Hepatocyte (in vitro differentiated cells): Measurements from ENCODE around the gene SGMS1.

Experiments used
- CTCF ChIP-seq: fragments of 200-600 bp; sonication (generic); IDR thresholded peaks from 2 replicates; pipeline ENCODE4 v1.5.1; 2016; ENCODE audit warnings: antibody characterized with exemption, mild to moderate bottlenecking; ENCODE audit not compliant: poor library complexity
- EZH2phosphoT487 ChIP-seq: fragments of 200-600 bp; sonication (generic); IDR thresholded peaks from one replicate; pipeline ENCODE4 v1.6.1; 2018; ENCODE audit warnings: antibody characterized with exemption, mild to moderate bottlenecking, low read depth, moderate library complexity; ENCODE audit not compliant: unreplicated experiment, severe bottlenecking

GRCh38 chr10:50336140-50336539 lies 287.6 kb downstream of the SGMS1 start:
- TF ChIP-seq CTCF (no peak), EZH2phosphoT487 (no peak)
